ENCODE data around the gene OR51E1. TPM values are rescaled to one million over a fixed set of nuclear protein-coding genes. Genes with fewer than 3 reads are reported as not detected.

Gene OR51E1
- total RNA-seq, 2 donors from 2014 or later = 0.21 TPM; not detected in 1

- no peak for TF ChIP-seq CTCF (IDR thresholded peaks at IDR 0.05)
- peaks cover 5 to 29% of the 10 kb centered on the region in 2 donors for H3K4me1 ChIP-seq (ENCODE audit: control insufficient read depth in 1 of 2, low read depth in 2 of 2)
Measured at GRCh38 chr11:4610258-4610935, 33.4 kb upstream of the OR51E1 start.

GRCh38 chr11:4611986-4612385 lies 31.8 kb upstream of the OR51E1 start:
- H3K27me3 ChIP-seq (replicated peaks; ENCODE audit: insufficient read depth) = no peaks in the 10 kb centered on the region
- peaks cover 3 to 17% of the 10 kb centered on the region in 2 donors for H3K4me1 ChIP-seq (ENCODE audit: control insufficient read depth in 1 of 2, low read depth in 2 of 2)
- H3K4me3 ChIP-seq = no peak overlapping the region
- ATAC-seq (ENCODE audit: insufficient number of reproducible peaks, low FRiP score, low read depth) (no peak), DNase-seq (ENCODE audit: low spot score) (no peak)
- TF ChIP-seq CTCF (IDR thresholded peaks at IDR 0.05) = no peak
- no peaks in the 10 kb centered on the region for H3K36me3 ChIP-seq
- no peak overlapping the region for H3K27ac ChIP-seq
- no peaks in the 10 kb centered on the region for H3K9me3 ChIP-seq

More at GRCh38 chr11:4610258-4610935, 33.4 kb upstream of the OR51E1 start:
- H3K27me3 ChIP-seq (replicated peaks; ENCODE audit: insufficient read depth) = no peaks in the 10 kb centered on the region
- DNase-seq (ENCODE audit: low spot score) (no peak), ATAC-seq (ENCODE audit: insufficient number of reproducible peaks, low FRiP score, low read depth) (no peak)
- no peaks in the 10 kb centered on the region for H3K36me3 ChIP-seq
- no peaks in the 10 kb centered on the region for H3K9me3 ChIP-seq
- H3K4me3 ChIP-seq = peak overlapping the region; percentile 61
- peak overlapping the region; percentile 6 to 43 for H3K27ac ChIP-seq

- no peak for ATAC-seq (ENCODE audit: insufficient number of reproducible peaks, low FRiP score, low read depth)
- H3K27me3 ChIP-seq (replicated peaks; ENCODE audit: insufficient read depth) = no peaks in the 10 kb centered on the region
- TF ChIP-seq CTCF (IDR thresholded peaks at IDR 0.05) = no peak
Measured at GRCh38 chr11:4615856-4616444, 27.8 kb upstream of the OR51E1 start.

GRCh38 chr11:4619514-4619913 lies 24.3 kb upstream of the OR51E1 start:
- Histone ChIP-seq H3K4me3 (no peak overlapping the region), H3K36me3 (no peaks in the 10 kb centered on the region), H3K27ac (no peak overlapping the region), H3K9me3 (no peaks in the 10 kb centered on the region), H3K27me3 (replicated peaks; ENCODE audit: insufficient read depth) (no peaks in the 10 kb centered on the region), H3K4me1 (ENCODE audit: control insufficient read depth in 1 of 2, low read depth in 2 of 2) (no peaks in the 10 kb centered on the region)
- no peak for DNase-seq (ENCODE audit: low spot score)
- no peak for TF ChIP-seq CTCF (IDR thresholded peaks at IDR 0.05)
- ATAC-seq (ENCODE audit: insufficient number of reproducible peaks, low FRiP score, low read depth) = no peak

More at GRCh38 chr11:4615856-4616444, 27.8 kb upstream of the OR51E1 start:
- no peak for DNase-seq (ENCODE audit: low spot score)
- no peak overlapping the region for H3K4me3 ChIP-seq
- H3K9me3 ChIP-seq = no peaks in the 10 kb centered on the region
- H3K27ac ChIP-seq = no peak overlapping the region
- no peaks in the 10 kb centered on the region for H3K4me1 ChIP-seq (ENCODE audit: control insufficient read depth in 1 of 2, low read depth in 2 of 2)
- H3K36me3 ChIP-seq = no peaks in the 10 kb centered on the region

GRCh38 chr11:4626207-4627099 lies 17.3 kb upstream of the OR51E1 start:
- Histone ChIP-seq H3K9me3 (peaks cover 4% of the 10 kb centered on the region), H3K4me1 (ENCODE audit: control insufficient read depth in 1 of 2, low read depth in 2 of 2) (no peaks in the 10 kb centered on the region), H3K27me3 (replicated peaks; ENCODE audit: insufficient read depth) (no peaks in the 10 kb centered on the region), H3K27ac (no peak overlapping the region), H3K4me3 (no peak overlapping the region), H3K36me3 (no peaks in the 10 kb centered on the region)
- DNase-seq (ENCODE audit: low spot score) (no peak), ATAC-seq (ENCODE audit: insufficient number of reproducible peaks, low FRiP score, low read depth) (no peak)
- TF ChIP-seq CTCF (IDR thresholded peaks at IDR 0.05) = peak; percentile 22

All from thoracic aorta (tissue), 2 donors.